Neural cell (in vitro differentiated cells): ENCODE data around the gene TINAGL1.

ENCODE experiments used
- CTCF ChIP-seq: fragments of 450-650 bp; IDR thresholded peaks from 2 replicates; pipeline ENCODE4 v1.5.1; 2014; ENCODE audit warnings: antibody characterized with exemption, mild to moderate bottlenecking, moderate library complexity; ENCODE audit not compliant: poor library complexity, severe bottlenecking
- EZH2 ChIP-seq: fragments of 200-600, 300-800 bp; shearing (Covaris generic), sonication (generic); IDR thresholded peaks from 2 replicates; pipeline ENCODE4 v1.6.1; 2014; ENCODE audit warnings: antibody characterized with exemption, low read length, borderline replicate concordance, mild to moderate bottlenecking; ENCODE audit not compliant: insufficient read depth, poor library complexity, severe bottlenecking

- TF ChIP-seq EZH2 (no peak), CTCF (no peak)
Measured at GRCh38 chr1:31576201-31576669, at the start of gene TINAGL1.
